H7 (cell line): ENCODE results near the gene FAM234A. TPM values are rescaled to one million over a fixed set of nuclear protein-coding genes. Genes with fewer than 3 reads are reported as not detected.
A peak's percentile ranks its signal among the peaks of the same experiment; 100 is the strongest.

Experiments
- DNase-seq: peaks from one replicate; pipeline ENCODE4 v3.0.0; 2012
- H3K27me3 ChIP-seq: 2 replicates; pipeline ENCODE4 v1.6.0; 2011; ENCODE audit warnings: mild to moderate bottlenecking, low read length; ENCODE audit not compliant: control insufficient read depth, insufficient read depth
- H3K36me3 ChIP-seq: replicated peaks from 2 replicates; pipeline ENCODE4 v1.5.1; 2011; ENCODE audit warnings: low read length; ENCODE audit not compliant: control insufficient read depth, insufficient read depth
- H3K4me3 ChIP-seq: 2 replicates; pipeline ENCODE4 v1.5.1; 2011; ENCODE audit warnings: low read depth, mild to moderate bottlenecking, control low read depth, low read length, moderate library complexity; ENCODE audit not compliant: insufficient read depth
- total RNA-seq: library from RNA; depleted of rRNA; stranded (reverse); fragments of >200 nt; shearing (Covaris generic); gene quantifications from 2 replicates; pipeline ENCODE4 v1.2.3, GENCODE V29; 2014

The FAM234A gene
- total RNA-seq, 1 experiment from 2014 or later = 106 TPM

- peaks cover 52% of the 10 kb centered on the region for H3K27me3 ChIP-seq
- no peaks in the 10 kb centered on the region for H3K36me3 ChIP-seq
- no peak overlapping the region for H3K4me3 ChIP-seq
- DNase-seq = no peak
Observed at GRCh38 chr16:278863-279366, 44.3 kb downstream of the FAM234A start.

GRCh38 chr16:279531-279930, 44.9 kb downstream of the FAM234A start:
- Histone ChIP-seq H3K4me3 (no peak overlapping the region; the same call in 1 of the 2 replicates), H3K27me3 (peaks cover 49% of the 10 kb centered on the region)
- no peak for DNase-seq

DNA sequence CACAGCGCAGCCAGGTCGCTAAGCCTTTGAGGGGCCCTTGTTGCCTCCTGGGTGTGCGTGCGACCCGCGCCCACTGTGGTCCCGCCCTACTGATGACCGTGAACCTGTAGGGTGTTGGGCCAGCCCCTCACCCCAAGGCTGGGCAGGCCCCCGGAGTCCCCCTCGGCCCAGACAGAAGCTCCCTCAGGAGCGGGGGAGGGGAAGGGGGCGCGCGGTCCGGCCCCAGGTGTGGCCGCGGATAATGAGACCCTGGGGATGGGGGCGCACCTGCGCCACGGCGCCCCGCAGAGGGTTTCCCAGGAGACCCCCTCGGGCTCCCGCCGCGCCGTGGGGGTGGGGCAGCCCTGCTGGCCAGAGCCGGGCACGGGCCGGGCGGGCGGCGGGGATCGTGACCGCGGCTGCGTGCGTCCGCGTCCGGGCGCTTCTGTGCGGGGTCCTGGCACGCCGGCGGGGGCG, 45.4 kb downstream of the FAM234A start:
- H3K27me3 ChIP-seq = peaks cover 44% of the 10 kb centered on the region
- peak overlapping the region; percentile 23 for H3K4me3 ChIP-seq
- peak; percentile 88 for DNase-seq
- no peaks in the 10 kb centered on the region for H3K36me3 ChIP-seq

More at GRCh38 chr16:279531-279930, 44.9 kb downstream of the FAM234A start:
- no peaks in the 10 kb centered on the region for H3K36me3 ChIP-seq

DNA sequence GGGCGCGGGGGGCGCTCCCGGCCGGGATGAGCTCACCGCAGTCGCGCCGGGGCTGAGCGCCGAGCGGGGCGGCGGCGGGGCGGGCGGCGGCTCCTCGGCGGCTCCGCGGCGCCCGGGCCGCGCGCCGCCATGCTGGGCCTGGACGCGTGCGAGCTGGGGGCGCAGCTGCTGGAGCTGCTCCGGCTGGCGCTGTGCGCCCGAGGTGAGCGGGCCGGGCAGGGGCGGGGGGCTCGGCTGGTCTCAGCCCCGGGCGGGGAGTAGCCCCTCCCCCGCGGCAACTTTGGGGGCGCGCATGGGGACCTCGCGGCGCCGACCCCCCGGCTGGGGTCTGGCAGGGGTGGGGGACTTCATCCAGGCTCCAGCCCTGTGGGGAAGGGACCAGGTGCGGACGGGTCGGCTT, 45.9 kb downstream of the FAM234A start, which contains the start of gene ARHGDIG:
Gene ARHGDIG, plus strand, starts transcription at position 40 of the 400 bp plus-strand sequence. Its CDS starts 90 bp downstream, at position 130.
- peaks cover 40% of the 10 kb centered on the region for H3K27me3 ChIP-seq
- DNase-seq = peak; percentile 91
- no peaks in the 10 kb centered on the region for H3K36me3 ChIP-seq
- peak within 1 kb of the TSS; percentile 45 for H3K4me3 ChIP-seq

DNA sequence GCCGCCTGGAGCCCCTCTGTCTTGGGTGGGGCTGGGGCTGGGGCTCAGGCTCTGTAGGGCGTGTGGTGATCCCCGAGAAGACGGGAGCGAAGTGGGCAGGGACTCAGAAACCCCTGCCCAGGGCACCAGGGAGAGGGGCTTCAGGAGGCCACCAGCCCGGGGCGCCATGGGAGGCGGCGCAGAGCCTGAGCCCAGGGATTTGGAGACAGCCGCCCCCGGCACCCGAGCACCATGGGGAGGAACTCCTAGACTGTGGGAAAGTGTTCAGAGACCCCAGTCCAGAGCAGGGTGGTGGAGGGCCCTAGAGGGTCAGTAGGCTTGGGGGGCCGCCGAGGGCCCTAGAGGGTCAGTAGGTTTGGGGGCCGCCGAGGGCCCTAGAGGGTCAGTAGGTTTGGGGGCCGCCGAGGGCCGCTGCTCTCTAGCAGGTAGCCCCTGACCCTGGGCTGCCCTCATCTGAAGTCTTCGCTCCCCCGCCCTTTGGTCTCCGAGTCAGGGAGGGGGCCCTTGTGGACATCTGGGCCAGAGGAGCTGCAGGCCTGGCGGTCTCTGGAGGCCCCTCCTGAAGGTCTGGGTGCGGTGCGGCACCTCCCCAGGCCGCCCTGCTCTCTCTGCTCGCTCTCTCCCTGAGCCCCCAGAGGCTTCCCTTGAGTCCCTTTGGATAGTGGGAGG, 46.5 kb downstream of the FAM234A start:
- DNase-seq = peak; percentile 85
- peaks cover 38% of the 10 kb centered on the region for H3K27me3 ChIP-seq
- peak overlapping the region; percentile 45 for H3K4me3 ChIP-seq
- no peaks in the 10 kb centered on the region for H3K36me3 ChIP-seq

GRCh38 chr16:281660-282255, 47.1 kb downstream of the FAM234A start:
- H3K36me3 ChIP-seq = no peaks in the 10 kb centered on the region
- DNase-seq = no peak
- H3K4me3 ChIP-seq = no peak overlapping the region
- H3K27me3 ChIP-seq = peaks cover 32% of the 10 kb centered on the region

- Histone ChIP-seq H3K4me3 (no peak overlapping the region), H3K27me3 (peaks cover 32% of the 10 kb centered on the region), H3K36me3 (0 out of 2 replicates have a peak, but pooled peaks cover 1% of the 10 kb centered on the region)
- DNase-seq = no peak
Observed at GRCh38 chr16:282491-282890, 47.9 kb downstream of the FAM234A start.

GRCh38 chr16:283033-283805, 48.6 kb downstream of the FAM234A start, which contains the start of gene PDIA2:
PDIA2 (plus strand) TSS chr16:283164; CDS start chr16:283170, 6 bp downstream.
- peaks cover 2% of the 10 kb centered on the region for H3K36me3 ChIP-seq
- H3K4me3 ChIP-seq = no peak within 1 kb of the TSS
- DNase-seq = no peak
- H3K27me3 ChIP-seq = peaks cover 32% of the 10 kb centered on the region

- no peak overlapping the region for H3K4me3 ChIP-seq
- peaks cover 2% of the 10 kb centered on the region for H3K36me3 ChIP-seq
- peaks cover 21% of the 10 kb centered on the region for H3K27me3 ChIP-seq
- DNase-seq = no peak
Observed at GRCh38 chr16:284204-285120, 49.8 kb downstream of the FAM234A start.

DNA sequence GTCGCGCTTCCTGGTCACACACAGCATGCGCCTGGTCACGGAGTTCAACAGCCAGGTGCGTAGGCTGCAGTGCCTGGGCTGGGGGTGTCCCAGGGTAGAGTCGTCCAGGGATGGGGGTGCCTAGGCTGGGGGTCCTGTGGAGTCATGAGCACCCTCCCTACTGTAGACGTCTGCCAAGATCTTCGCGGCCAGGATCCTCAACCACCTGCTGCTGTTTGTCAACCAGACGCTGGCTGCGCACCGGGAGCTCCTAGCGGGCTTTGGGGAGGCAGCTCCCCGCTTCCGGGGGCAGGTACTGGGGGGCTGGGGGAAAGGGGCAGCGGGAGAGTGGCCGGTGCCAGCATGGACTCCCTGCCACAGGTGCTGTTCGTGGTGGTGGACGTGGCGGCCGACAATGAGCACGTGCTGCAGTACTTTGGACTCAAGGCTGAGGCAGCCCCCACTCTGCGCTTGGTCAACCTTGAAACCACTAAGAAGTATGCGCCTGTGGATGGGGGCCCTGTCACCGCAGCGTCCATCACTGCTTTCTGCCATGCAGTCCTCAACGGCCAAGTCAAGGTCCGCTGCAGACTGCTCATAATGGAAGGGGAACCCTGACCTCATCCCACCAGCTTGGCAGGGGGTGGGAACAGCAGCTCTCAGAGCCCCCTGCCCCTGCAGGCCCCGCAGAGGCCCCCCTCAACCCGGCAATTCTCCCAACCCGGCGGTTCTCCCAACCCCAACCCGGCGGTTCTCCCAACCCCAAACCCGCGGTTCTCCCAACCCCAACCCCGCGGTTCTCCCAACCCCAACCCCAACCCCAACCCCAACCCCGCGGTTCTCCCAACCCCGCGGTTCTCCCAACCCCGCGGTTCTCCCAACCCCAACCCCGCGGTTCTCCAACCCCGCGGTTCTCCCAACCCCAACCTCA, 50.8 kb downstream of the FAM234A start:
- Histone ChIP-seq H3K4me3 (no peak overlapping the region), H3K27me3 (peaks cover 14% of the 10 kb centered on the region), H3K36me3 (peaks cover 2% of the 10 kb centered on the region)
- no peak for DNase-seq

DNA sequence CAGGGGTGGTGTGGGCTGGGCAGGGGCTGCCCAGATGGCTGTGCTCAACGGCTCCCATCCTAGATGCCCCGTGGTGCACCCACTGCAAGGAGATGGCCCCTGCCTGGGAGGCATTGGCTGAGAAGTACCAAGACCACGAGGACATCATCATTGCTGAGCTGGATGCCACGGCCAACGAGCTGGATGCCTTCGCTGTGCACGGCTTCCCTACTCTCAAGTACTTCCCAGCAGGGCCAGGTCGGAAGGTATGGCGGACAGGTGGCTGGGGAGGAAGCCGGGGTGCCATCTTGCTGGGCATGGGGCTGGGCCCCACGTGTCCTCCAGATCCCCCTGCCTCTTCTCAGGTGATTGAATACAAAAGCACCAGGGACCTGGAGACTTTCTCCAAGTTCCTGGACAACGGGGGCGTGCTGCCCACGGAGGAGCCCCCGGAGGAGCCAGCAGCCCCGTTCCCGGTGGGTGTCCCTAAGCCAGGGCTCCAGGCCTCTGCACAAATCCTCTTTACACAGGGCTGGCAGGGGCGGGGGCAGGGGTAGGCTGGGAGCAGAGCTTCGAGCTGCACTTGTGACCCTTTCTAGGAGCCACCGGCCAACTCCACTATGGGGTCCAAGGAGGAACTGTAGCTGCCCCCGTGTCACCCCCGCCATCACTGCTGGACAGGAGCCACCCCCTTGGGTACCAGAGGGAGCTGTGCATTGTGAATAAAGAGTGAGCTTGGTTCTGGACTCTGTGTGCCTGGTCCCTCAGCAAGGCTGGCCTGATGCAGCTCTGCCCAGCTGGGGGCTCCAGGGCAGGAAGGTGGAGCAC, 52.1 kb downstream of the FAM234A start:
- no peak for DNase-seq
- Histone ChIP-seq H3K36me3 (peaks cover 2% of the 10 kb centered on the region), H3K4me3 (no peak overlapping the region), H3K27me3 (peaks cover 2% of the 10 kb centered on the region; the same call in 1 of the 2 replicates)

- peaks cover 4% of the 10 kb centered on the region for H3K36me3 ChIP-seq
Observed at GRCh38 chr16:287298-287811, 52.7 kb downstream of the FAM234A start.

More at GRCh38 chr16:287298-287811, 52.7 kb downstream of the FAM234A start:
- DNase-seq = no peak
- no peaks in the 10 kb centered on the region for H3K27me3 ChIP-seq
- H3K4me3 ChIP-seq = no peak overlapping the region
